A673 (cell line): Measurements from ENCODE around the gene SLC38A3. TPM values are rescaled to one million over a fixed set of nuclear protein-coding genes. Genes with fewer than 3 reads are reported as not detected.

Experiments
- BruUV-seq: library from RNA; stranded (reverse); fragments of 400-500 nt; replicated peaks from 2 replicates; lab custom pipeline; 2021; lab: Mats Ljungman, UMichigan
- CTCF ChIA-PET: fragments of 300-600 bp; sonication (Branson Sonifier 250); formaldehyde crosslinking; loops from one replicate; lab custom pipeline; 2022; ENCODE audit warnings: antibody characterized with exemption; lab: Charles Lee
- POLR2A ChIA-PET: fragments of 300-600 bp; sonication (Branson Sonifier 250); formaldehyde crosslinking; loops from one replicate; lab custom pipeline; 2022; ENCODE audit warnings: antibody characterized with exemption; ENCODE audit not compliant: low non-redundant PET; lab: Charles Lee
- DNase-seq: peaks from one replicate; pipeline ENCODE4 v3.0.0-alpha.2; 2015; ENCODE audit warnings: low spot score
- H3K27ac ChIP-seq: fragments of 200-600 bp; sonication (generic); 2 replicates; pipeline ENCODE4 v1.5.1; 2016; ENCODE audit warnings: mixed run types, low read depth, mild to moderate bottlenecking, mixed read lengths, antibody characterized with exemption, low read length; ENCODE audit not compliant: poor library complexity, severe bottlenecking
- H3K27me3 ChIP-seq: fragments of 200-600 bp; sonication (generic); replicated peaks from 2 replicates; pipeline ENCODE4 v1.6.1; 2017; ENCODE audit warnings: mixed run types, low read depth, mild to moderate bottlenecking, mixed read lengths, antibody characterized with exemption, low read length; ENCODE audit not compliant: insufficient read depth, poor library complexity
- H3K36me3 ChIP-seq: fragments of 200-600 bp; sonication (generic); 2 replicates; pipeline ENCODE4 v1.6.1; 2016; ENCODE audit warnings: mixed run types, mild to moderate bottlenecking, mixed read lengths, antibody characterized with exemption, low read length; ENCODE audit not compliant: insufficient read depth, poor library complexity, severe bottlenecking
- H3K4me1 ChIP-seq: fragments of 200-600 bp; sonication (generic); 2 replicates; pipeline ENCODE4 v1.6.1; 2017; ENCODE audit warnings: mixed run types, mild to moderate bottlenecking, mixed read lengths, antibody characterized with exemption, low read length; ENCODE audit not compliant: insufficient read depth, poor library complexity, severe bottlenecking
- H3K4me3 ChIP-seq: fragments of 200-600 bp; sonication (generic); 2 replicates; pipeline ENCODE4 v1.5.1; 2016; ENCODE audit warnings: low read depth, mixed run types, mild to moderate bottlenecking, mixed read lengths, low read length; ENCODE audit not compliant: poor library complexity, severe bottlenecking
- H3K9me3 ChIP-seq: fragments of 200-600 bp; sonication (generic); 2 replicates; pipeline ENCODE4 v1.6.1; 2016; ENCODE audit warnings: mixed run types, low read depth, mild to moderate bottlenecking, mixed read lengths, antibody characterized with exemption, low read length; ENCODE audit not compliant: poor library complexity, severe bottlenecking
- CTCF ChIP-seq: fragments of 300-800, 200-600 bp; sonication (generic); conservative IDR thresholded peaks from 2 replicates; pipeline ENCODE4 v1.5.1; 2017; ENCODE audit warnings: low read depth, mild to moderate bottlenecking, antibody characterized with exemption, low read length, moderate library complexity, mixed read lengths
- EZH2 ChIP-seq: fragments of 200-600 bp; sonication (generic); IDR thresholded peaks from 2 replicates; pipeline ENCODE4 v1.6.1; 2017; ENCODE audit warnings: borderline replicate concordance, low read depth, mild to moderate bottlenecking, mixed read lengths, antibody characterized with exemption, low read length; ENCODE audit not compliant: poor library complexity, severe bottlenecking
- intact Hi-C: fragments of 100-400 bp; cut with micrococcal nuclease; formaldehyde crosslinking; loops from one replicate; pipeline ENCODE4 v1.10.0; 2022; ENCODE audit not compliant: unreplicated experiment
- total RNA-seq: library from RNA; stranded (reverse); gene quantifications from 2 replicates; pipeline ENCODE4 v1.2.3, GENCODE V29; 2021

Gene SLC38A3
- total RNA-seq, 1 experiment from 2014 or later = not detected

GRCh38 chr3:50171540-50172301, 33.4 kb upstream of the SLC38A3 start:
- Histone ChIP-seq H3K27me3 (no peaks in the 10 kb centered on the region), H3K4me3 (no peak overlapping the region), H3K36me3 (no peaks in the 10 kb centered on the region), H3K4me1 (peaks cover 5% of the 10 kb centered on the region), H3K27ac (no peak overlapping the region), H3K9me3 (no peaks in the 10 kb centered on the region)
- POLR2A ChIA-PET = no interaction called here
- TF ChIP-seq CTCF (no peak), EZH2 (no peak)
- no peak for DNase-seq
- intact Hi-C loops = no loop called here
- BruUV-seq = no TSS peak
- CTCF ChIA-PET = no interaction called here

- DNase-seq = no peak
- Histone ChIP-seq H3K27me3 (no peaks in the 10 kb centered on the region), H3K36me3 (no peaks in the 10 kb centered on the region), H3K27ac (no peak overlapping the region), H3K4me3 (no peak overlapping the region), H3K4me1 (no peaks in the 10 kb centered on the region), H3K9me3 (no peaks in the 10 kb centered on the region)
- no TSS peak for BruUV-seq
- POLR2A ChIA-PET = no interaction called here
- TF ChIP-seq CTCF (no peak), EZH2 (no peak)
- intact Hi-C loops = no loop called here
- CTCF ChIA-PET = no interaction called here
Measured at GRCh38 chr3:50172626-50173220, 32.3 kb upstream of the SLC38A3 start.

GRCh38 chr3:50173685-50174516, 31.2 kb upstream of the SLC38A3 start:
- intact Hi-C loops = no loop called here
- Histone ChIP-seq H3K4me3 (no peak overlapping the region), H3K9me3 (no peaks in the 10 kb centered on the region), H3K4me1 (no peaks in the 10 kb centered on the region), H3K36me3 (no peaks in the 10 kb centered on the region), H3K27me3 (no peaks in the 10 kb centered on the region), H3K27ac (no peak overlapping the region)
- CTCF ChIA-PET = no interaction called here
- POLR2A ChIA-PET = no interaction called here
- BruUV-seq = no TSS peak
- no peak for TF ChIP-seq CTCF
- TF ChIP-seq EZH2 = no peak
- no peak for DNase-seq
